ENCODE results near the gene MAP3K14.
"Not testable (repeated sequence)": the region's sequence is repeated elsewhere in the genome, so short reads cannot be mapped to it uniquely, and the experiment has no call there.

MAP3K14 gene

DNA sequence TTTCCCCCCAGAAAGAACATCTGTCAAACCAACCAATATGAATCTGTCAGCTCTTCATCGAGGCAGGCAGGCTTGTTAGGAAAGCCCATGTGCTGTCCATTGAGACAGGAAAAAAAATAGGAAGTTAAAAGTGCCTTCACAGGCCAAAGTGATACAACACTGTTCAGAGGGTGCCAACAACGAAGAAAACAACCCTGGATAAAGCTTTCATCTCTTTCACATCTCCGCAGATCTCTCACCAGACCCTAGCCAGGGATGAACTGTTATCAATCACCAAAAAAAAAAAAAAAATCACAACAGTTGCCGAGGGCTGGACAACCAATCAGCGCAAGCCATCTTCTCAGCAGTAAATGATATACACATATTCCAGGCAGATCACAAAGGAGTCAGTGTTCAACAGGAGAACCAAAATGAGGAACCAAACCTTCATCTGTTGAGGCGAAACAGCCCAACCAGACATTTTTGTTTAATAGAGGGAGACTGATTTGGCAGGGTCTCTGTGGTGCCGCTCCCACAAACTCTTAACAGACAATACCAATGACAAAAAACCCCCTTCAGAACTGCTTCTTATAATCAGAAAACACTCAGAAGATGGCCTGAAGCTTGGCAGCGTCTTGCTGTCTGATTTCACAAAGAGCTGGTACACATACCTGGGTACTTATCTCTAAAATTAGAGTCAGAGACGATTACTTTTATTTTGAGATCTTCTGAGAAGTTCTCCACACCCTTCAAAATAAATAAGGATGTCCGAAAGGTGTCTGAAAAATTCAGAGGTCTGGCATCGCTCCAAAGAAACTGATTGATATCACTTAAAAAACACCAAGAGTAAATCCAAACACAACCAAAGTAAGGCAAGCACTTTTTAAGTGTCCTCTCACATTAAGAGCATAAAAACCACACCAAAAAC is 1.8 kb downstream of the MAP3K14 start:
- peak; percentile 37 for DNase-seq

DNA sequence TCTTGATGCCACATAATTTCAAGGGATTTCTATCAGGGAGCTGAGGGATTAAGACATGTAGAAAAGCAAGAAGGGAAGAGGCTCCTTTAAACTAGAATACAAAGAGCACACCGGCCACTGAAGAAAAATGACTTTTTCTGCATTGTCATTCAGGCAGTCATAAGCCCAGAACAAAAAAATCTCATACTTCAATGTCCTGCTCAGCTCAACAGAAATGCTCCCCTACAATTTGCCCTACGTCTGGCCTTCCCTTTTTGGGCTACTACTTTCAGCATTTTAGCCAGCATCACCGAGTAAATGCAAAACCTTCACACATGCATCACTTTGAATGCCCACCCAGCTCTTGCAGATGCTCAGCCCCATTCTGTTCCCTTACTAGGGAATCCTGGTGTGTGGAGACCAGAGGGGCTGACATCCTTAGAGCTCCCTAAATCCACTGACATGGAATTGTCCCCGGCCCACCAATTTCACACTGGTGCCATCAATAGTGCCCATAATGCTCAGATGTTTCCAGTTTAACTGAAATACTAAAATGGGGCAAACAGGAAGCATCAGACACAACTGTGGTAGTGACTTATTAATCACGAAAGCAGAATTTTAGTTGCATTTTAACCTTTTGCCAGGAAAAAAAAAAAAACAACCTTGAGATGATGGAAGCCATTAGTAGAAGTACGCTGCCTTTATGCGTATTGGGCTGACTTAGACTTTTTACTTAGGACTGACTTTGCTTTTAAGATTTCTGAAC is 2.7 kb downstream of the MAP3K14 start:
- DNase-seq = no peak

DNA sequence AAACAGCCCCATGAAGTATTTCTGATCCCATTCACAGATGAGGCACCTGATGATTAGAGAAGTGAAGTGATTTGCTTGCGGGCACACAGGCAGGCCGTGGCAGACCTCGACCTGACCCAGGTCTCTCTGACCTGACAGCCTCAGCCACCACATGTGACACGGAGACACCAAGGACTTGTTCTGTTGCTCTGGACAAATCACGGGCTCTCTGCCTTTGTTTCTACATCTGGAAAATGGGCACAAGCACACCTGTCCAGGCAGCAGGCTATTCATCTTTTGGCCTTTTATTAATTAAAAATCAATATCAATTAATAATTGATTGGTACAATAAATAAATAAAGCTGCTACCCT is 3.4 kb downstream of the MAP3K14 start:
- DNase-seq = no peak

DNA sequence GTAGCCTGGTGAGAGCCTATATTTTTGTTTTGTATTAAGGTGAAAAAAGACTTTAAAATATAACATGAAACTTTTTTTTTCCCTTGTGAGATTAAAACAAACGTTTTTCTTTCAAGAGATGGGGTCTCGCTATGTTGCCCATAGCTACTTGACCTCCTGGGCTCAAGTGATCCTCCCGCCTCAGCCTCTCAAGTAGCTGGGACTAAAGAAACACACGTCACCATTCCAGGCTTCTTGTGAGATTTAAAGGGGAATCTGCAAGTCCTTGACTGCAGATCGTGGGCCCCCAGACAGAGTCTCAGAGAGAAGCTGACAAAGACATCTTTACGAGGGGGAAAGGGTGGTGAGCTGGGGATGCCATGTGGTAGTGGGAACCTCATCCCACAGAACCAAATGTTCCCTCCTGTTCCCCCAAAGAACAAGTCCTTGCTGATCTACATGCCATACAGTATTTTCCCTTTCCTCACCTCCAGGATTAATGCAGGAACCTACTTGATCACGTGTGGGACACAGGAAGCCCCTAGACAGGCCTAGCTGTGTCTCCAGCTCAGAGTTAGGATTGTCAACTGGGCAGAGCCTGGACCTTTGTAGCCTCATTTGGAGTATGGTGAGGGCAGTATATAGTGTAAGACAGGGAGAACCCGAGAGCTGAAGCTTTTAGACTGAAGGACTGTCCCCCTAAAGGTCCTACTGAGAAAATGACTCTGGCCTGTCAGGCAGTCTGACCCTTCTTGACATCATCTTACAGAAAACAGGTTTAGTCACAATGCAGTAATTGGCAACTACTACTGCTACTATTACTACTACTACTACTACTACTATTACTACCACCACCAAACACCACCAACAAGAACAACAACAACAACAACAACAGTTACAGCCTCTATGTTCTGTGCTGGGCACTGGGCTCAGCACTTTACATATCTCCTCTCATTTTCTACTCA is 4.1 kb downstream of the MAP3K14 start:
- DNase-seq = no peak

GRCh38 chr17:45311760-45312476 is 4.9 kb downstream of the MAP3K14 start:
- DNase-seq = peak; percentile 81

DNA sequence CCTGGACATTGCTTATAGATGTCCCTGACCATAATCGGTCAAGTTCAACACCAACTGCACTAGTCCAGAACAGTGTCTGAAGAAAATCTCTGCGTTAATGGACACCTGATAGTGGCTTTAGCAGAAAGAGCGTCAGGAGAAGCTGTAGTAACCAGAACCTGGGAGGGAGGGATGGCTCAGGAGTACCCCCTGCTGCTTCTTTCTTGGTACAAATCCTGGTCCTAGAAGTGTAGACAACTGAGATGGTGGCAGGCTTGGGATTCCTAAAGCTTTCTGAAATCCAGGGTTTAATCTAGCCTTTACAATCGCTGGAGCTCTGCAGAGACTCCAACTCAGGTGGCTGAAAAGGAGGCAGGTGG is 5.4 kb downstream of the MAP3K14 start:
- DNase-seq = no peak

GRCh38 chr17:45310380-45311324 is 6.2 kb downstream of the MAP3K14 start:
- DNase-seq = peak; percentile 80

- DNase-seq = no peak
These were observed 7.4 kb downstream of the MAP3K14 start for GRCh38 chr17:45309400-45309799.

- no peak for DNase-seq
These were observed 8.0 kb downstream of the MAP3K14 start for GRCh38 chr17:45308840-45309239.

GRCh38 chr17:45308016-45308365 is 8.8 kb downstream of the MAP3K14 start:
- no peak for DNase-seq

- no peak for DNase-seq
These were observed 9.4 kb downstream of the MAP3K14 start for GRCh38 chr17:45307290-45308015.

DNA sequence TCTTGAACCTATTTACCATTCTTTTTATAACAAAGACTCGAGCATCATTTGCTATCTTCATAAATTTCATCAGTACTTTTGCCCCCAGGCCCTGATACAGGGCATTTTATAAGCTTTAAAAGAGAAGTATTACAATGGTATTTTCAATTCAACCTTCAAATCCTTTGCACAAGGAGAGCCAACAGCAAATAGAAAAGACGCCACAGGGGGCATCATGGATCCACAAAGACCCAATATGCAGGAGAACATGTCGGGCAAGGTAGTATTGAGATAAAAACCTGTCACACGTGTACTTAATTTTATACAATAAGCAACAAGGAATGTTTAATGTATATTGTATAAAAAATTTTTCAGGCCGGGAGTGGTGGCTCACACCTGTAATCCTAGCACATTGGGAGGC is 10.2 kb downstream of the MAP3K14 start:
- no peak for DNase-seq

GRCh38 chr17:45306094-45306493 is 10.7 kb downstream of the MAP3K14 start:
- DNase-seq = no peak

DNA sequence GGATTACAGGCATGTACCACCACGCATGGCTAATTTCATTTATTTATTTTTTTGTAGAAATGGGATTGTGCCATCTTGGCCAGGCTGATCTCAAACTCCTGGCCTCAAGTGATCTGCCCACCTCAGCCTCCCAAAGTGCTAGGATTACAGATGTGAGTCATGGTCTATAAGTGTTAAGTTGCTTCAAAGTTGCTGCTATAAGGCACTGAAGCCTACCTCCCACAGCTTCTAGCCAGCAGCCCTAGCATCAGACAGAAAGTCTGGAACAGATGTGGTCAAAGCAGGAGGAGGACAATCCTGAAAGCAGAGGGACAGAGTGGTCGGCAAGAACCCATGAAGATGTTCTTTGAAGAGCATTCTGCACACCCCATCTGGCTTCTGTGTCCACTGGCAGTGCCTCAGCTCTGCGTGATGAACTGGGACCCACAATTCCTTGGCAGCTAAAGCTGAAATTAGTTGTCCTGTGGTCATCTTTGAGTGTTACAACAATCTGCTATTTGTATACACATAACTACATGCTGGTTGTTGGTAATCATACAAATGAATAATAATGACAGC is 11.2 kb downstream of the MAP3K14 start:
- DNase-seq = no peak

GRCh38 chr17:45302649-45303173 is 14.1 kb downstream of the MAP3K14 start:
- no peak for DNase-seq

GRCh38 chr17:45302220-45302619 is 14.6 kb downstream of the MAP3K14 start:
- DNase-seq = not testable (repeated sequence)

- DNase-seq = no peak
These were observed 15.1 kb downstream of the MAP3K14 start for GRCh38 chr17:45301674-45302073.

DNA sequence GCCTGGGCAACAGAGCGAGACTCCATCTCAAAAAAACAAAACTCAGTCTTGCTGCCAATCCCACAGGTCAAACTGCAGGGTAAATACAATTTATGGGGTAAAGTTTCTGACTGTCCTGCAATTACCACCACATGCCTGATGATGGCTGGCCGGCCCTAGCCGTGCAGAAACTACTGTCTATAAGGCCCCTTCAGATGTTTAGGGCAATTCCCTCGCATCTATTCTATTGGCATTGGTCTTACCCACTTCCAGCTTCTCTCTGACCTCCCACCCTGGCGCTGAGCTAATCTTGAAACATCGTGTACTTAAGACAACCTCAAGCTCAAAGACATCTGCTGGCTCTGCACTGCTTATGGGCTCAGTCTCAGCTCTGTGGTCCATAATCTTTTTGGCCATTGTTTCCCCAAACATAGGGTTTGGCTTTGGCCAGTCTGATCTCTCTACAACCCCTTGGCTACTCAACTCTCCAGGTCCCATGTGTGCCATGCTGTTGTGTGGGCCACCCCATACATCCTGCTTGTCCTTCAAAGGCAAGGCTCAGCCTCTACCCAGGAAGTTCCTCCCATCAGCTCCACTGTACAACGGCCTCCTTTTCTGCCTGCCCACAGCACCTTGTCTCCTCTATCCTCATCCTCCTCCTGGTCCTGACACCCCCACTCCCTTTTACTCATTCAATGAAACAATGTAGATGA is 16.6 kb downstream of the MAP3K14 start:
- no peak for DNase-seq

DNA sequence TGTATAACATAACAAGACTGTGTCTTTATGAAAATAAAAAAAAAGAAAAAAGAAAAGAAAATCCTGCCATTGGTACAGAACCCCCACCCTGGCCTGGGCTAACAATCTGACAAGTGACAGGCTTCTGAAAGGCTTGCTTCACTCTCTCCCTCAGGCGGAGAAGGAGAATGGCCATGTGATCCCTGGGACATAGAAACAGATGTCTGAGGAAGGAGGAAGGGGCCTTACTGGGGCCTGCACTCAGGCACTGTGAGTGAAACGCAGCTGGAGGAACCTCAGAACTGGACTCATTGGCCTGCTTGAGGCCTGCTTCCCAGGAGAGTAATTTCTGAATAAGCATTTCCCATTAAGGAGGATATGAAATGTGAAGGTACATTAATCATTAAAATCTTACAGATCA is 17.5 kb downstream of the MAP3K14 start:
- no peak for DNase-seq
